HG02973 (cell line): Measurements from ENCODE around the gene WDFY4.

Experiments
- ATAC-seq: cut with Tn5 transposase; IDR thresholded peaks from one replicate; pipeline ENCODE4 v1.9.1; 2021; ENCODE audit warnings: moderate library complexity; ENCODE audit not compliant: unreplicated experiment

The WDFY4 gene

DNA sequence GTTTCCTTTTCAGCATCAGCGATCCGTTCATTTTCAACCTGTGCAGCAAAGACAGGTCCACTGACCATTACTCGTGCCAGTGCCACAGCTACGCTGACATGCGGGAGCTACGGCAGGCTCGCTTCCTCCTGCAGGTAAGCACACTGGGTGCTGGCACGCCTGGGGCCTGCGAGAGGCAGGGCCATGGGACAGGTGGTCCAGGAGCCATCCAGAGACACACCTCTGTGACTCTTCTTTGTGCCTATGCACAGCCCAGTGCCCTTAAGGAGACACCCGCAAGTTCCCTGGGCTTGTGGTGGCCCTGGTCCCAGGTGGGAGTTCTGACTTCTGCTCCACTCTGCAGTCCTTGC is 212.7 kb downstream of the WDFY4 start:
- ATAC-seq: no peak

DNA sequence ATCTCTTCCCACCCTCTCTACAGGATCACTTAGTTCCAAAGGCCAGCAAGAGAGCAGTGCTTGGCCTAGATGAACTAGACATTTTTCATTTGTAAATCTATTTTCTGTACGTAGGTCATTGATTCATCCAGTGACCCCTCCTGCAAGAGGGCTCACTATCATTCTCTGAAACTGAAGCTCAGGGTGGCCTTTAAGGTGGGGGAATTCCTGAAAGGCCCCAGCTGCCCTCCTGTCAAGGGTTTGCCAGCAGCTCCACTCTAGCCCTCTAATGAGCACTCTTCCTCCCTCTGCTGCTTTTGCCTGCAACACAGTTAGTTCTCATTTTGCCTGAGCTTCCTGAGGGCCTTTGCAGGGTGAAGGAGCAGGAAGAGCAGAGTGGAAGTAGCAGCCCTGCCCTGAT is 213.8 kb downstream of the WDFY4 start:
- no peak for ATAC-seq

DNA sequence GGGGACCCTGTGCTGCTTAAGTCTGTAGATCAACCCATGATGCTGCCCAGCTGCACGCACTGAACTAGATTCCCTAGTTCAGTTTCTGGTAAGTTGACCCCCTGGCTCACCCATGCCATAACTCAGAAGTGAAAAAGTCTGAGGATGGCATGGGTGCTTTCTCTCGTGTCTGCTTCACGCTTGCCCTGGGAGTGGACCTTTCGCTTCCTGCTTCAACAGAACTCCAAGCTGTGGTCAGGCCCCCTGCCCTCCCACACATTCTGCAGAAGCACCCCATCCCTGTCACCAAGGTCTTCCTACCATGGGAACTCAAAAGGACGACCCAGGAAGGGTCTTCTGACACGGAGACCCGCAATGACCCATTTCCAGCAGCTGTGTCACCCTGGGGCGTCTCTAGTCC is 215.1 kb downstream of the WDFY4 start:
- ATAC-seq: no peak

DNA sequence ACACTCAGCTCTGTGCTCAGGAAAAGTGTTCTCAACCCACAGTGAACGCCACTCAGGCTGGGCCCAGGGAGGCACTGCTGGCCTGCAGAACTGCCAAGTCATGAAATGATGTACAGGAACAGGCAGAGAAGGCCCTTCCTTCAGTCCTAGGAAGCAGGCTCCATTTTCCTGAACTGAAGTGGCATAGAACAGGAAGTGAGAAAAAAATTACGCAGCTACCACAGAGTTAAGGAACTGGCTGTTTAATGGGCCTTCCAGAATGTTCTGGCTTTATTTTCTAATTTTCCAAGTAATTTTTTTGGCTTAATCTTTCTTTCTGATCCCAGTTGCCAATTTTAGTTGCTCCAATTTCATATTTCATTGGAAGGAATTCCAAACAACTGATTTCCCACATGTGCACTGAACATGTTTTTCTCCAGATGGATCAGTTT is 215.7 kb downstream of the WDFY4 start:
- ATAC-seq: no peak

DNA sequence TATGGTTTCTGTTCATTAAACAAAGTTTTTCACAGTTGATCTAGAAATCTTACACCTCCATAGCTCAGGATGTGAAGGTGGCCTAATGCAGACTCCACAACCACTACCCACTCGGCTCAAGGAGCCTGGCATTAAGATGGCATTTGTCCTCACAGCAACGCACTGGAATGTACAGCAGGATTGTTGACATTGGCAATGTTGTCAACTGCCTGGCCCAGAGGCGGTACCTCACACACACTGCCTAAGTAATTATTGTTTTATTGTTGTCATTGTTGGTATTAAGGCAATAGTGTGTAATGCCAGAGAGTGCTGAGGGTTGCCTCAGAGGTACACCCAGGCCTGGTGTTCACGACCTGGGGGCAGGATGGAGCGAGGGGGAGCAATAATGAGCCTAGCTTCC is 216.6 kb downstream of the WDFY4 start:
- no peak for ATAC-seq

DNA sequence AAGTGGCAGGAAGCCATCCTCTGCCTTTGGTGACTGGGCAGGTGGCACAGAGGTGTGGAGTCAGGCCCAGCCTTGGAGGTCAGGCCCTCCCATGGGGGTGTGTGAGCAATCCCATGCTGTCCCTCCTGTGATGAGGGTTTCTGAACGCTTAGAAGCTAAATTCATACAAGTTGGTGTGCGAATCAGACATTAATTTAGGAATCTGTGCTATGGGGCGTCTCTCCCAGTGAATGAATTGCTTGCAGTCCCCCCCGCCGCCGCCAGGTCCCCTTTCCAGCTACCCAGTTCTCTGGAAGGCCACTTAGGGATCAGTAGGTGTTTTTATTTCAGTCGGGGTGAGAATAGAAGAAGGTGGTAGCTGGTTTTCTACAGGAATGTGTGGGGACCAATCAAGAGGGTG is 217.4 kb downstream of the WDFY4 start:
- ATAC-seq: no peak

DNA sequence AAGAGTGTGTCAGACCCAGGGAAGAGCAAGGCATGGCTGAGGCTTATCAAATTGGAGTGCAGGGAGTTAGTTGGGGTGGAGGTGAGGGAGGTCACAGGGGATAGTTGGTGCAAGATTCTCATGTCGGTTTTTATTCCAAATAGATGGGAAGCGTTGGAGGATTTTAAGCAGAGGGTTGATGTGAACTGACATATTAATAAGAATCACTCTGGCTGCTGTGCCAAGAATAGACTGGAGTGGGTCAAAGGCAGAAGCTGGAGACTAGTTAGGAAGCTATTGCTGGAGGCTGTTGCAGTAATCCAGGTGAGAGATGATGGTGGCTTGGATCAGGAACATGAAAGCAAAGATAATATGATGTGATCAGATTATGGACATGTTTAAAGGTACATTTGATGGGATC is 218.5 kb downstream of the WDFY4 start:
- ATAC-seq: no peak

DNA sequence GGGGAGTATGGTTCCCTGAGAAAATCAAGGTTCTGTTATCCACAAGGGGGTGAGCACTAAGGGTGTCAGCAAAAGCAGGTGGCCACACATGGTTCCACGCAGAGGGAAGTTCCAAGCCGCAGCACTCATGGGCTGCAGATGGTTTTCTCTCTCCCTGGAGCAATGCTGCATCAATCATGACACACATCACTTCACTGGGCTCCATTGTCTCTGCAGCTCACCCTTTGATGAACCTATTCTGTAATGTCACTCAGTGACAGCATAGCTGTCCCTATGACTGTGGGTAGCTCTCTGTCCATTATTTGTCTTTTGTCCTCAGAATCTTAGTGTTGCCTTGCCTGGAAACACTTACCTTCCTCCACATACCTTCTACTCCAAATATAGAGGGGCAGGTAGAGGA is 220.2 kb downstream of the WDFY4 start:
- no peak for ATAC-seq

DNA sequence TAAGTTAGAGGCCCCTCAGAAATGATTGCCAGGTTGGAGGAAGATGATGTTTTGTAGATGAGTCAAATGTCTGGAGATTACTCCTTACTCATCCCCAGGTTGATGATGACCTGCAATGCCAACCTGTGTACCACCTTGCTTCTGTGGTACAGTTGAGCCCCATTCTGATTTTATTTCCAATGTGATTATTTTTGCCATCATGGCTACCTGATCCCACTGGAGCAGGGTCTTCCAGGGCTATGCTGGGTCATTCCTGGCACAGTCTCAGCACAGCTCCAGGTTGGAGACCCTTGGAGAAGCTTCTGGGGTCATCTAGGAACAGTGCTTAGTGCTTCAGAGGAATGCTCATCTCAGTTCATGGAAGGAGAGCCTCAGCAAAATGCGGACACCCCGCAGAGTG is 220.6 kb downstream of the WDFY4 start:
- no peak for ATAC-seq

DNA sequence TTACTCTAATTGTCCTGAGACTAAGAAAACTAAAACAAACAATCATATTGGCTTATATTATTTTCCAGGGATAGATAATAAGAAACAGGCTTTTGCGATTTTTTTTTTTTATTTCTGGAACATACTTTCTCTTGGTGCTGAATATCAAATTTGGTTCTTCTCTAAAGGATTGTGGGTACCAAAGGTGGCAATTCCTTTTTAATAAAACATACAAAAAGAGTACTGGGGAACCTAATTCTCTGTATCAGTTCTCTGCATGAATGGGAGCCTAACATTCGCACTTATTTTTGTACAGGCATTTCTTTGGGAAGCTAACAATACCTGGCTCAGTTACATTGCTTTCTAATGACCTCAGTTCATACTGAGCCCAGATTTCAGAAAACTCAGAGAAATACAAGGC is 222.2 kb downstream of the WDFY4 start:
- no peak for ATAC-seq

DNA sequence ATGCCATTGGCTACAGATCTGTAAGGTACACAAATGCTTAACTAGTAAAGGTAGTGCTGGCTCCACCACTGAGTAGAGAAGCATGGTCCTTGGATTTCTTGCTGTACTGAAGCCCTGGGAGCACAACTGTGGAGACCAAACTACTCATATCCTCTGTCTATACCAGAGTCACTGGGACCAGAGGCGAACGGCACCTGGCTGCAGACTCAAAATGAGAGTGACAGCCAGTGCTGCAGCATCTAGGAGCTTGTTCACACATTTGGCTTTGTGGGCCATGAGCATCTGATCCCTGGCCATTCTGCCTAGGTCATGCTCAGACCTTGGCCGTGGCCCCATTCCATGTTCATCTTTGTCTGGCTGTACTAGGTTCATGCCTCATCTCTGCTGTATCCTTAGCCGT is 223.1 kb downstream of the WDFY4 start:
- ATAC-seq: no peak

DNA sequence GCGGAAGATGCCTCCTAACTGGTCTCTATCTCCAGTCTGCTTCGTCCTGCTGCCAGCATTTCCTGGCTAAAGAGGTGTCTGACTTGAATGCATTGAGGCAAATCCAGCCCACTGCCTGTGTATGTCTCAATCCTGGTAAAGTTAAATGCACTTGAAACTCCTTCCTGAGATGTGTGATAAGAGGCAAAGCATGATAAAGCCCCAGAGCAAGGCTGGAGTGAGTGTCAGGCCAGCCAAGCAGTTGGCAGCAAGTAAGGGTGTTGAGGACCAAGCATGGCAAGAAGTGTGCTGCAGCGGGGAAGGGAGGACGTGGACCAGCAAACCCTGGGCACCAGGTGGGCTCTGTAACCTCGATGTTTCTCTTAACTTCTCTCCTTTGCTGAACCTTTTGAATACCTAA is 225.9 kb downstream of the WDFY4 start:
- no peak for ATAC-seq

DNA sequence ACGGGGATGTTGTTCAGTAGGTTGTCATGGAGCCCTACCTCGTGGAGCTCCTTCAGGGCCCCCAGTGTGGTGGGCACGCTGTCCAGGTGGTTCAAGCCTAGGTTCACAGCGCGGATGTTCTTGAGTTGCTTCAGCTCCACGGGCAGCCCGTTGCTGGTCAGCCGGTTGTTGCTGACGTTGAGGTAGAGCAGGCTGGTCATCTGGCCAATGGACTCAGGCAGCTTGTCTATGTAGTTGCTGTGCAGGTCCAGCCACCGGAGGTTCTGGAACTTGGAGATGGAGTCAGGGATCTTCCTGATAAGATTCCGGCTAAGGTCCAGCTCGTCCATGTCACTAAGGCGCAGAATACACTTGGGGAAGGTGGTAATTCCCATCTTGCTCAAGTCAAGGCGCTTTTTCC is 229.0 kb downstream of the WDFY4 start:
- no peak for ATAC-seq

DNA sequence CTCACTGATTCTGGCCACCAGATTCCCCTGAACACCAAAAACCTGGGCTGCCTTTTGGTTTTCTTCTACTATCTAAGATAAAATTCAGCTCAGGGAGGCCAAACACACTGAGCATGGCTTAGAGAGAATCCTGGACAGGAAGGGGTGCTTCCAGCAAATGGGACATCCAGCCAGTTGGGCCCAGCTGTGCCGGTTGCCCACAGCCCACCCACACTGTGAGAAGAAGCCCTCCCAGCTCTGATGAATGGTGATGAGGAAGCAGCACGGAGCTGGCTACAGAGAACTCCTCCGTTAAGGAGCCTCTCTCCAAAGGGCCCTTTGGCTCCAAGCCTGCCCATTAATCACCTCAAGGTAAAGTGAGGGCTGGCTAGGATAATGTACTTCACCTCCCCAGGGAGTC is 239.1 kb downstream of the WDFY4 start:
- ATAC-seq: no peak

DNA sequence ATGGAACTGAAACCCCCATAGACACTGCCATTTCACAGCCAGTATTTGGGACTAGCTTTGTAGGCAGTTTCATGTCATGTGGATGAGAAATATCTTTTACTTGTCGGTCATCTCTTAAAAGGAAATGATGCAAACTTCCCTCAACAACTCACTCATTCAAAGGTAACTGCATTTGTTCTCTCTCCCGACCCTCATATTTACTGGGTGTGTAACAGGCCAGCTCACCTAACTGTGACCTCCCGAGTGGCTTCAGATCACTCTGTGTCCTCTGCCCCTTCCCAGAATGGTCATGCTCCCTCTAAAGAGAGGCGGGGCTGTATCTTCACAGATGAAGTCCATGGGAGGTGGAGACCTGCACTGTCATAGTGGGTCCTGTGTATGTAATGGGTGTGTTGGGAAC is 240.3 kb downstream of the WDFY4 start:
- ATAC-seq: no peak

DNA sequence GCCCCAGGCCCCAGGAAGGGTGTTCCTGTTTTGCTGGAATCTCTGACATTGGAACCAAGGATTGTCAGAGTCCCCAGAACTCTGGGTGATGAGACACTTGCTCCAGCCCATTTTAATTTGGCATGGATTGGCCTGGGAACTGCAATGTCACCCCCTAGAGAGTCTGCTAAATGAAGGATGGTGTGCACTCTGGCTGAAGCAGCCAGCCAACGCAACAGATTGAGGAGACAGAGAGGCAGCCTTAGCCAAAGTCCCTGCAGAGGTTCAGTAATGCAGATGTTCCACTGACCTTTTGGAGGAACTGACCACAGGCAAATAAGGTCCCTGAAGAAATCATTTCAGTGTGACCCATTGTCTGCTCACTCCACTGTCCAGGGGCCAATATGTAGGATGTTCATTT is 241.6 kb downstream of the WDFY4 start:
- ATAC-seq: no peak

DNA sequence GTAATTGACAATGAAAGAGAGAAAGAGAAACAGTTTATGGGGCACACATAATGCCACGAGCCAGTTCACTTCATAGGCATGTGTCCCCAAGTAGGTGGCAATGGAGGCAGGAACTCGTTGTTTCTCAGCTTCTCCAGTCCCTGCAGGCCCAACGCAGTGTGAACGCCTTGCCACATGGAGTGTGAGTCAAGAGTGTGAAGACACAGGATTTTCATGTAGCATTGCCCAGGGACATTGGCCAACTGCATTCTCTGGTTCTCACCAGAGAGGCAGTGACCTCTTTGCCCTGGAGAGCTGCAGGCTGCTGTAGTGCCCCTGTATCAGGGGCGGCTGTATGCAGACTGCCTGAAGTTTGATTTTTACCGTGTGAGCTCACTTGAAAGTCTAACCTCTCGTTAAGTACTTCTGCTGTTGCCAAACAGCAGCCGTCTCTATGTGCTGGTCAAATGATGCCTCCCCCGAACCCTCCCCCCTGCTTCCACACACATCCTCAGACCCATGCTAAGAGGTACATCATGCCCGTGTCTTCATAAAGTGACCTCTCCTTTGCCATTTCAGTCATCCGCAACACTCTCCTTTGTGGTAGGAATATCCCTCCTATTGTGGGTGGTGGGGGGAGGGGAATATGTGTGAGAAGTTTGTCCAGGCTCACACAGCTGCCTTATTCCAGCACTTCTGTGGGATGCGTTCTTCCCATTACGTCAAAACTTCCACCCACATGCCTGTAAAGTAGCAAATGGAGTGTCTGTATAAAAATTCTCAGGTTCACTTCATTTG is 242.3 kb downstream of the WDFY4 start:
- no peak for ATAC-seq

DNA sequence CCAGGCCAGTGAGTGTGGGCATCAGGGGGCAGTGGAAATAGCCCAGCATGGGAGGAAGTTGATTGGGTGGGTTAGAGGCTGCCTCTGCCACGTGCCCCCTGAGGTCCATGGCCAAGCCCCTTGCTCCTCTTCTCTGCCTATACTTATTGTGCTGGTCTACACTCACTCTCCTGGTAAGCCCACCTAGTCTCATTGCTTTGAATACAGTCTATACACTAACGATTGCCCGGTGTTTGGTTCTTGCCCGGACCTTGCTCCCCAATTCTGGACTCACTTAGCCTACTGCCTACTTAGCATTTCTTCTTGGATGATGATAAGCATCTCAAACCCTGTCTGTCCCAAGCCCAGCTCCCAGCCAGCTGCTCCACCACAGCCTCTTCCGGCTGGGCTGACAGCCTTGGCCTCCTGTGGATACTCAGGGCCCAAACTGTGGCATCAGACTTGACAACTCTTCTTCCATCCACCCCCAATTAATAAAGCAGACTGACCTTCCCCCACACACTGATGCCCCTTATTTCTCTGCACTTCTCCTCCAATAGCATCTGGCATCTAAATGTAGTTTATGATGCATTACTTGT is 244.8 kb downstream of the WDFY4 start:
- ATAC-seq: no peak

DNA sequence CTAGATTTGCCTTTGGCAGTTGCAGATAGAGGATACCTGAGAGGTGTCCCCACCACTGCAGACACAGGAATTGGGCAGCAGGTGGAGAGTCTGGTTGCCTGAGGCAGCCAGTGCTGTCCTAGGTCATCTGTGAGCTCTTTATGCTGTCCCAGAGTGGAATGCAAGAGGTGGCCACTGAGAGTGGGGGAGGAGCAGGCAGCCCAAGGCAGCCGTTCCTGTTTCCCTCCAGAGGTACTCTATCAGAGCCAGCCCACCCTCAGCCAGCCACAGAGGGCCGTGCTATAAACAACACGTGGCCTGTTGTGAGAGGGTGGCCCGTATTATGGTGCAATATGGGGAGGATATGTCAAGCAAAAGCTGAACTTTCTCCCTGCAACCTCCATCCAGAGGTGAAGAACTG is 246.5 kb downstream of the WDFY4 start:
- ATAC-seq: no peak

DNA sequence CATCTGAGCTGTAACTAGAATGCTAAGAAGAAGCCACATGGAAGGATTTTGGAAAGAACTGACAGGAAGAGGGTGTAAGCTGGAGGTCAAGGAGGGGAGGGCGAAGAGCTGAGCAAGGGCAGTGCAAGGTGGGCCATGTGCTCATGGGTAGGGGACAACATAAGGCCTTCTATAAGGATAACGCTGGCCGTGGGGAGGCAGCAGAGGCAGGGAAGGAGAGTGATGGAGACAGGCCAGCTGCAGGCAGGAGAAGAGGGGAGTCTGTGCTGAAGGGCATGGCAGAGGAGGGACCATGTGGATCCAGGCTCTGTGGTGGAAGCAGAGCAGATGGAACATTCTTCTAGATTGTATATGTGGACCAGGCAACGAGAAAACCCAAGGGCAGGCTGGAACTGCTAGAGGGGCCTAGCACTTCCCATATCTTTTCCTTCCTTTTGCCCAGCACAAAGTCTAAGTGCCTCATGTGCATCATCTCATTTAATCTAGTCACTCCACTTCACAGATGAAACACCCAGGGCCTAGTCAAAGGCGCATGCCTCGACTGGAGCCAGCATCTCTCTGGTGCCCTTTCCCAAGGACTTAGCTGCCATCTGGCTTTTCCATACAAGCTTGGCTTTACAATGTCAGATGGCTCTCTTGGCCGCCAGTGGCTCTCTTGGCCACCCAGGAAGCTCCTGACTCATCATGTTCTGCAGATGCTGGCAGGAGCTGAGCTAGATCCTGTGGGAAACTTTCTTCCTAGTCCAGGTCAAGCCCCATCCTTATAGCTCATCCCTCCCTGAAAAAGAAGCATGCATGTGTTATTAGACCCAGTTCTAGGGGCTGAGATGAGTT is 248.4 kb downstream of the WDFY4 start:
- no peak for ATAC-seq

DNA sequence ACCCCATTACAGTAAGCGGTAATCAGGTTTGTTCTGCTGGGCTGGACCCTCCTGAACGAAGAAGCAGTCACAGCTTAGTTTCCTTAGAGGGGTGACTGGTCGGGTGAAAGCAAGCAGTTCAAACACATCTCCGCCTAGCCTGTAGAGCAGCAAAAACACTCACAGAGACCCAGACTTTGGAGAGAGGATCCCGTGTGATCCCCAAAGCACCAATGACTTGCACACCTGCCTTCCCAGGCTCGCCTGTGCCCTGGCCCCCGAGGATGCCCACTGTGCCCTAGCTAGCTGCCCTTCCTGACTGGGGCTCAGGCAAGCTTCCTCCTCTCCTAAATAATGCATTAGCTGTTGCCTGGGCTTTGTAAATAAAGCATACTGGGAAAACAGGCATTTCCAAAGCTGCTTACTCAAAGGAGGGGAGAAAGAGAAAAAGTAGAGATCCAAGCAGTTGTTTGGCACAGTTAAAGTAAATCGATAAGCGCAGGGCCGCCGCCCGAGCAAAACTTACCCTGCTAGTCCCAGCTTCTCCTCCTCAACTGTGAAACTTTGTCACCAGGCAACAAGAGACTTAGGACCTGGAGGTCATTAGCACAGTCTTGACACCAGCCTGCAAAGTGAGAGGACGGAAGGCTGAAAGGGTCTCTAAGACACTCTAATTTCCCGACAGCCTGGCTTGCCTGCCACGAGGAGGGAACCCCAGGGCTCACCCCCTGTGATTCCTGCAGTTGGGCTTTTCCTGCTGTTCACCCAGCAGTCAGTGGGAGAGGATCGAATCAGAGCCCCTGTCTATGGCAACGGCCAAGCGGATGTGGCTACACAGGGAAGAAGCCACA is 250.2 kb downstream of the WDFY4 start:
- ATAC-seq: no peak
